Measurements from ENCODE around the gene CUBN. TPM values are rescaled to one million over a fixed set of nuclear protein-coding genes. Genes with fewer than 3 reads are reported as not detected.

Gene CUBN
- total and polyA plus RNA-seq, 9 of the 15 experiments (the other 6 are each of a cell fraction or from before 2014, with no cell fraction given): 0.04 to 0.33 (median 0.09) TPM

DNA sequence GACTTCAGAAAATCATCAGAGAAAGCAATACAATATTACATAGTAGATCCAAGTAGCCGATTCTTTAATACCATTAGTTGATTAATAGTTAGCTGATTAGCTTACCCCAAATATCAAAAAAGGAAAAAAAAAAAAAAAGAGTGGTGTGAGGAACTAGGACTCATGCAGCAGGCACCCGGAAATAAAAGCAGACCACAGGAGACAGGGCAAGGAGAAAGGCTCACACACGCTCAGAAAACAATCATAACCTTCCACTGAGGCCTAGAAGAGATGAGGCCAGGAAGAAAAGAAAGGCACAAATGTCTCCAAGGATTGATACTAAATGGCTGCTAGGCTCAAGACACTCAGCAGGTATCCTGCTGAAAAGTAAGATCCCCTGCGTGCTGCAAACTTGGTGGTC lies 45.9 kb upstream of the CUBN start:
- Histone ChIP-seq H3K27ac (ENCODE audit: extremely low read depth, low read depth, low read length) (peak overlapping the region; percentile 9; the same call in 1 of the 3 replicates), H3K27me3 (ENCODE audit: control insufficient read depth in 2 of 2, insufficient read depth in 2 of 2, low read length in 2 of 2) (no peaks in the 10 kb centered on the region), H3K79me2 (ENCODE audit: control insufficient read depth, insufficient read depth, low read length) (no peaks in the 10 kb centered on the region), H3K4me1 (replicated peaks in 1 of 2; ENCODE audit: control insufficient read depth in 2 of 2, insufficient read depth in 2 of 2, low read length in 2 of 2) (peaks cover 0 to 3% of the 10 kb centered on the region in 2 experiments; a peak in 2 of 5 replicates), H3K9me3 (replicated peaks; ENCODE audit: control insufficient read depth, insufficient read depth, low read depth, low read length) (no peaks in the 10 kb centered on the region), H3K4me3 (no peak overlapping the region), H3K9me1 (ENCODE audit: control insufficient read depth, insufficient read depth, low read length) (no peaks in the 10 kb centered on the region), H3K9ac (ENCODE audit: insufficient read depth in 1 of 2, low read depth in 2 of 2, low read length in 2 of 2) (no peak overlapping the region), H4K20me1 (replicated peaks; ENCODE audit: control insufficient read depth, insufficient read depth, low read length) (no peaks in the 10 kb centered on the region), H3K36me3 (ENCODE audit: control insufficient read depth, insufficient read depth, low read length) (no peaks in the 10 kb centered on the region), H3K4me2 (ENCODE audit: insufficient read depth, low read length) (no peak overlapping the region; the same call in 1 of the 2 replicates), H2AFZ (ENCODE audit: low read depth, low read length) (peak overlapping the region; percentile 42)
- no peak for DNase-seq (ENCODE audit: extremely low read depth in 1 of 4, low spot score in 3 of 4)
- peak; percentile 58; the same call in 2 of the 3 replicates for ATAC-seq
- in situ Hi-C loops (cut with MboI) (no loop called here), intact Hi-C loops (cut with micrococcal nuclease) (no loop called here)
- CTCF ChIA-PET (ENCODE audit: low intra/inter-chr PET ratio): interaction anchor here (0.6 kb wide), 1 partner anchor 40 kb away, joined by 4 read pairs; no protein-coding TSS in a partner anchor
- POLR2A ChIA-PET: no interaction called here
- WGBS (ENCODE audit: insufficient coverage, low coverage, missing lambda C conversion rate): 31% methylated on average over 3 of the region's 4 CpGs
- no TSS peak for BruUV-seq (replicated peaks)
- no peak for FAIRE-seq
- TF ChIP-seq GABPA (tag; conservative IDR thresholded peaks at IDR 0.05; ENCODE audit: low read depth) (peak; percentile 45), RAD51 (IDR thresholded peaks at IDR 0.05; ENCODE audit: borderline replicate concordance, low read depth) (no peak), GTF2E2 (tag; IDR thresholded peaks at IDR 0.05) (no peak), MCM2 (IDR thresholded peaks at IDR 0.05; ENCODE audit: low read depth) (no peak), MEIS2 (IDR thresholded peaks at IDR 0.05; ENCODE audit: partially characterized antibody) (no peak), NR2C1 (IDR thresholded peaks at IDR 0.05) (no peak), NR2C1 (tag; IDR thresholded peaks at IDR 0.05) (no peak), RBM39 (optimal IDR thresholded peaks at IDR 0.05; ENCODE audit: low read depth, low read length) (no peak), CBX8 (IDR thresholded peaks at IDR 0.05; ENCODE audit: borderline replicate concordance, extremely low read depth, low read depth, low read length, poor library complexity, severe bottlenecking) (no peak), TAF9B (IDR thresholded peaks at IDR 0.05; ENCODE audit: partially characterized antibody) (no peak), NR2C2 (CRISPR knock-in tag; IDR thresholded peaks at IDR 0.05) (no peak), NR2C2 (tag; IDR thresholded peaks at IDR 0.05) (peak; percentile 36; the same call in 1 of the 2 replicates), L3MBTL2 (IDR thresholded peaks at IDR 0.05) (peak; percentile 41; the same call in 1 of the 2 replicates)
- TF ChIP-seq, protein P1, sequence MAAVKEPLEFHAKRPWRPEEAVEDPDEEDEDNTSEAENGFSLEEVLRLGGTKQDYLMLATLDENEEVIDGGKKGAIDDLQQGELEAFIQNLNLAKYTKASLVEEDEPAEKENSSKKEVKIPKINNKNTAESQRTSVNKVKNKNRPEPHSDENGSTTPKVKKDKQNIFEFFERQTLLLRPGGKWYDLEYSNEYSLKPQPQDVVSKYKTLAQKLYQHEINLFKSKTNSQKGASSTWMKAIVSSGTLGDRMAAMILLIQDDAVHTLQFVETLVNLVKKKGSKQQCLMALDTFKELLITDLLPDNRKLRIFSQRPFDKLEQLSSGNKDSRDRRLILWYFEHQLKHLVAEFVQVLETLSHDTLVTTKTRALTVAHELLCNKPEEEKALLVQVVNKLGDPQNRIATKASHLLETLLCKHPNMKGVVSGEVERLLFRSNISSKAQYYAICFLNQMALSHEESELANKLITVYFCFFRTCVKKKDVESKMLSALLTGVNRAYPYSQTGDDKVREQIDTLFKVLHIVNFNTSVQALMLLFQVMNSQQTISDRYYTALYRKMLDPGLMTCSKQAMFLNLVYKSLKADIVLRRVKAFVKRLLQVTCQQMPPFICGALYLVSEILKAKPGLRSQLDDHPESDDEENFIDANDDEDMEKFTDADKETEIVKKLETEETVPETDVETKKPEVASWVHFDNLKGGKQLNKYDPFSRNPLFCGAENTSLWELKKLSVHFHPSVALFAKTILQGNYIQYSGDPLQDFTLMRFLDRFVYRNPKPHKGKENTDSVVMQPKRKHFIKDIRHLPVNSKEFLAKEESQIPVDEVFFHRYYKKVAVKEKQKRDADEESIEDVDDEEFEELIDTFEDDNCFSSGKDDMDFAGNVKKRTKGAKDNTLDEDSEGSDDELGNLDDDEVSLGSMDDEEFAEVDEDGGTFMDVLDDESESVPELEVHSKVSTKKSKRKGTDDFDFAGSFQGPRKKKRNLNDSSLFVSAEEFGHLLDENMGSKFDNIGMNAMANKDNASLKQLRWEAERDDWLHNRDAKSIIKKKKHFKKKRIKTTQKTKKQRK (IDR thresholded peaks at IDR 0.05; ENCODE audit: borderline replicate concordance, low read depth, low read length): no peak
- TF ChIP-seq, protein P2, sequence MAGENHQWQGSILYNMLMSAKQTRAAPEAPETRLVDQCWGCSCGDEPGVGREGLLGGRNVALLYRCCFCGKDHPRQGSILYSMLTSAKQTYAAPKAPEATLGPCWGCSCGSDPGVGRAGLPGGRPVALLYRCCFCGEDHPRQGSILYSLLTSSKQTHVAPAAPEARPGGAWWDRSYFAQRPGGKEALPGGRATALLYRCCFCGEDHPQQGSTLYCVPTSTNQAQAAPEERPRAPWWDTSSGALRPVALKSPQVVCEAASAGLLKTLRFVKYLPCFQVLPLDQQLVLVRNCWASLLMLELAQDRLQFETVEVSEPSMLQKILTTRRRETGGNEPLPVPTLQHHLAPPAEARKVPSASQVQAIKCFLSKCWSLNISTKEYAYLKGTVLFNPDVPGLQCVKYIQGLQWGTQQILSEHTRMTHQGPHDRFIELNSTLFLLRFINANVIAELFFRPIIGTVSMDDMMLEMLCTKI (IDR thresholded peaks at IDR 0.05; ENCODE audit: partially characterized antibody): no peak
- TF ChIP-seq, protein P3, sequence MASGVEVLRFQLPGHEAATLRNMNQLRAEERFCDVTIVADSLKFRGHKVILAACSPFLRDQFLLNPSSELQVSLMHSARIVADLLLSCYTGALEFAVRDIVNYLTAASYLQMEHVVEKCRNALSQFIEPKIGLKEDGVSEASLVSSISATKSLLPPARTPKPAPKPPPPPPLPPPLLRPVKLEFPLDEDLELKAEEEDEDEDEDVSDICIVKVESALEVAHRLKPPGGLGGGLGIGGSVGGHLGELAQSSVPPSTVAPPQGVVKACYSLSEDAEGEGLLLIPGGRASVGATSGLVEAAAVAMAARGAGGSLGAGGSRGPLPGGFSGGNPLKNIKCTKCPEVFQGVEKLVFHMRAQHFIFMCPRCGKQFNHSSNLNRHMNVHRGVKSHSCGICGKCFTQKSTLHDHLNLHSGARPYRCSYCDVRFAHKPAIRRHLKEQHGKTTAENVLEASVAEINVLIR (CRISPR knock-in tag; IDR thresholded peaks at IDR 0.05): no peak
- TF ChIP-seq, protein P4, sequence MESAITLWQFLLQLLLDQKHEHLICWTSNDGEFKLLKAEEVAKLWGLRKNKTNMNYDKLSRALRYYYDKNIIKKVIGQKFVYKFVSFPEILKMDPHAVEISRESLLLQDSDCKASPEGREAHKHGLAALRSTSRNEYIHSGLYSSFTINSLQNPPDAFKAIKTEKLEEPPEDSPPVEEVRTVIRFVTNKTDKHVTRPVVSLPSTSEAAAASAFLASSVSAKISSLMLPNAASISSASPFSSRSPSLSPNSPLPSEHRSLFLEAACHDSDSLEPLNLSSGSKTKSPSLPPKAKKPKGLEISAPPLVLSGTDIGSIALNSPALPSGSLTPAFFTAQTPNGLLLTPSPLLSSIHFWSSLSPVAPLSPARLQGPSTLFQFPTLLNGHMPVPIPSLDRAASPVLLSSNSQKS (CRISPR knock-in tag; IDR thresholded peaks at IDR 0.05): no peak

Measured in K562 (cell line).